Adrenal gland (tissue), 5 donors: ENCODE measurements around the gene BARHL1.

Experiments
- POLR2A ChIP-seq, 2 donors: fragments of 450-650 bp; IDR thresholded peaks; one replicate each; pipeline ENCODE4 v1.6.1; 2017; ENCODE audit warnings: antibody characterized with exemption in 2 of 2, mild to moderate bottlenecking in 2 of 2, moderate library complexity in 1 of 2
- TF ChIP-seq, protein P1 (sequence below), 6 experiments: fragments of 450-650 bp in 4 of 6; fragments of 200-600 bp in 2 of 6; sonication (generic) in 1 of 6; IDR thresholded peaks; 1 replicate in 5 of 6; 2 replicates in 1 of 6; pipeline versions ENCODE4 v1.5.1 to v1.8.0; 2016 to 2021; ENCODE audit warnings: antibody characterized with exemption in 6 of 6, mild to moderate bottlenecking in 2 of 6, moderate library complexity in 1 of 6
- donor health status: DM: no; HTN: no; CAD: no.

DNA sequence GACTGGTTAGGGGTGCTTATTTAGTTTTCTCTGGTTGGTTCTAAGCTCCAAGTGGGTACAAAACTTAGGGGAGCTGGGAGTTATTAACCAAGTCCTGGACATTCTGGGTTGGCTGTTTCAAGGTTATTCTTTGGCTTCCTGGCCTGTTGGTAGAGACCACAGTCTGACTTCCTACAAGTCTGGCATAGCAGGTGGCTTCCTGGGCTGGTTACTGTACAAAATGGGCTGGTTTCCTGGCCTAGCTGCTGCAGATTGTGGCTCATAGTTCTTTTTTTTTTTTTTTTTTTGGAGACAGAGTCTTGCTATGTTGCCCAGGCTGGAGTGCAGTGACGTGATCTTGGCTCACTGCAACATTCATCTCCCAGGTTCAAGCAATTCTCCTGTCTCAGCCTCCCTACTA is 46.3 kb upstream of the BARHL1 start:
- TF ChIP-seq, protein P1, sequence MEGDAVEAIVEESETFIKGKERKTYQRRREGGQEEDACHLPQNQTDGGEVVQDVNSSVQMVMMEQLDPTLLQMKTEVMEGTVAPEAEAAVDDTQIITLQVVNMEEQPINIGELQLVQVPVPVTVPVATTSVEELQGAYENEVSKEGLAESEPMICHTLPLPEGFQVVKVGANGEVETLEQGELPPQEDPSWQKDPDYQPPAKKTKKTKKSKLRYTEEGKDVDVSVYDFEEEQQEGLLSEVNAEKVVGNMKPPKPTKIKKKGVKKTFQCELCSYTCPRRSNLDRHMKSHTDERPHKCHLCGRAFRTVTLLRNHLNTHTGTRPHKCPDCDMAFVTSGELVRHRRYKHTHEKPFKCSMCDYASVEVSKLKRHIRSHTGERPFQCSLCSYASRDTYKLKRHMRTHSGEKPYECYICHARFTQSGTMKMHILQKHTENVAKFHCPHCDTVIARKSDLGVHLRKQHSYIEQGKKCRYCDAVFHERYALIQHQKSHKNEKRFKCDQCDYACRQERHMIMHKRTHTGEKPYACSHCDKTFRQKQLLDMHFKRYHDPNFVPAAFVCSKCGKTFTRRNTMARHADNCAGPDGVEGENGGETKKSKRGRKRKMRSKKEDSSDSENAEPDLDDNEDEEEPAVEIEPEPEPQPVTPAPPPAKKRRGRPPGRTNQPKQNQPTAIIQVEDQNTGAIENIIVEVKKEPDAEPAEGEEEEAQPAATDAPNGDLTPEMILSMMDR (IDR thresholded peaks at IDR 0.05), result no peak
- TF ChIP-seq POLR2A (IDR thresholded peaks at IDR 0.05), result no peak
